T-cell (primary cell): ENCODE results near the gene RAD51AP2. TPM values are rescaled to one million over a fixed set of nuclear protein-coding genes. Genes with fewer than 3 reads are reported as not detected.
"Not testable (repeated sequence)": the region's sequence is repeated elsewhere in the genome, so short reads cannot be mapped to it uniquely, and the experiment has no call there.

Experiments
- ATAC-seq, 4 experiments: fragments of 200-7000 bp in 3 of 4; fragments of 150-1000 bp in 1 of 4; cut with Tn5 transposase; replicated peaks in 1 of 4; 1 replicate in 3 of 4; 2 replicates in 1 of 4; pipeline ENCODE4 v1.10.0; 2021; ENCODE audit warnings: moderate library complexity in 3 of 4, mild to moderate bottlenecking in 2 of 4, moderate number of reproducible peaks in 1 of 4
- CTCF ChIA-PET, 2 donors: fragments of 300-600 bp; sonication (Branson Sonifier 250); formaldehyde crosslinking; loops; one replicate each; lab custom pipeline; 2022; ENCODE audit warnings: antibody characterized with exemption in 2 of 2; lab: Charles Lee
- POLR2A ChIA-PET, 2 donors: fragments of 300-600 bp; sonication (Branson Sonifier 250); formaldehyde crosslinking; loops; one replicate each; lab custom pipeline; 2022; ENCODE audit warnings: antibody characterized with exemption in 2 of 2; lab: Charles Lee
- DNase-seq, 35 experiments: peaks; one replicate each; pipeline versions ENCODE4 v3.0.0 to v3.0.0-alpha.2; 2013 to 2023
- H3K27ac ChIP-seq: one replicate; pipeline ENCODE4 v1.5.1; 2013; ENCODE audit warnings: low read length
- H3K27me3 ChIP-seq, 2 experiments: replicated peaks in 1 of 2; 1 replicate in 1 of 2; 2 replicates in 1 of 2; pipeline versions ENCODE4 v1.6.1 to v1.7.0; 2013; ENCODE audit warnings: low read length in 1 of 2, mixed read lengths in 1 of 2; ENCODE audit not compliant: control insufficient read depth in 2 of 2, insufficient read depth in 2 of 2; ENCODE audit errors: extremely low read depth in 1 of 2
- H3K36me3 ChIP-seq, 2 donors: 1 replicate in 1 of 2; 2 replicates in 1 of 2; pipeline versions ENCODE4 v1.6.1 to v1.7.0; 2013; ENCODE audit warnings: low read length in 1 of 2; ENCODE audit not compliant: control insufficient read depth in 2 of 2, insufficient read depth in 1 of 2; ENCODE audit errors: extremely low read depth in 1 of 2
- H3K4me1 ChIP-seq, 2 experiments: 1 replicate in 1 of 2; 2 replicates in 1 of 2; pipeline versions ENCODE4 v1.6.1 to v1.7.0; 2013; ENCODE audit warnings: low read length in 2 of 2, mixed read lengths in 1 of 2; ENCODE audit not compliant: insufficient read depth in 2 of 2, control insufficient read depth in 1 of 2; ENCODE audit errors: extremely low read depth in 1 of 2
- H3K4me3 ChIP-seq, 2 donors: 1 replicate in 1 of 2; 2 replicates in 1 of 2; pipeline versions ENCODE4 v1.5.1 to v1.7.0; 2013; ENCODE audit warnings: mild to moderate bottlenecking in 2 of 2, low read length in 1 of 2, moderate library complexity in 1 of 2; ENCODE audit not compliant: control insufficient read depth in 1 of 2; ENCODE audit errors: extremely low read depth in 1 of 2
- H3K9me3 ChIP-seq: 2 replicates; pipeline ENCODE4 v1.7.0; 2013
- H3K27ac Mint-ChIP-seq, 2 donors: one replicate each; pipeline ENCODE4 v1.8.0; 2020 to 2021; ENCODE audit warnings: mild to moderate bottlenecking in 2 of 2, mixed read lengths in 2 of 2
- H3K27me3 Mint-ChIP-seq, 2 donors: one replicate each; pipeline ENCODE4 v1.8.0; 2021 to 2022; ENCODE audit warnings: mixed read lengths in 2 of 2
- H3K36me3 Mint-ChIP-seq: one replicate; pipeline ENCODE4 v1.8.0; 2021; ENCODE audit warnings: mixed read lengths
- H3K4me1 Mint-ChIP-seq, 3 donors: one replicate each; pipeline ENCODE4 v1.8.0; 2020 to 2022; ENCODE audit warnings: mixed read lengths in 3 of 3, mild to moderate bottlenecking in 1 of 3
- H3K4me3 Mint-ChIP-seq, 3 donors: one replicate each; pipeline ENCODE4 v1.8.0; 2020 to 2022; ENCODE audit warnings: mild to moderate bottlenecking in 3 of 3, mixed read lengths in 3 of 3, moderate library complexity in 3 of 3
- H3K9me3 Mint-ChIP-seq, 3 donors: one replicate each; pipeline ENCODE4 v1.8.0; 2020 to 2022; ENCODE audit warnings: mixed read lengths in 3 of 3
- WGBS: methylation state at CpG from one replicate; pipeline ENCODE4 v1.1.5; 2013; ENCODE audit warnings: missing lambda C conversion rate; ENCODE audit not compliant: insufficient coverage; 5-methylcytosine and 5-hydroxymethylcytosine counted together
- total RNA-seq, 35 experiments: library from RNA in 6 of 35; stranded (reverse) in 6 of 35; fragments of 120-200 nt in 1 of 35; gene quantifications; one replicate each; pipeline versions ENCODE4 v1.2.1 to v1.2.4 and lab custom pipeline; 2013 to 2026

RAD51AP2 gene
- total RNA-seq = not detected
- total RNA-seq (2013) = not detected
- 0 to 0.09 (median 0) reads per million in 29 experiments for total RNA-seq (lab: John Stamatoyannopoulos, UW)

DNA sequence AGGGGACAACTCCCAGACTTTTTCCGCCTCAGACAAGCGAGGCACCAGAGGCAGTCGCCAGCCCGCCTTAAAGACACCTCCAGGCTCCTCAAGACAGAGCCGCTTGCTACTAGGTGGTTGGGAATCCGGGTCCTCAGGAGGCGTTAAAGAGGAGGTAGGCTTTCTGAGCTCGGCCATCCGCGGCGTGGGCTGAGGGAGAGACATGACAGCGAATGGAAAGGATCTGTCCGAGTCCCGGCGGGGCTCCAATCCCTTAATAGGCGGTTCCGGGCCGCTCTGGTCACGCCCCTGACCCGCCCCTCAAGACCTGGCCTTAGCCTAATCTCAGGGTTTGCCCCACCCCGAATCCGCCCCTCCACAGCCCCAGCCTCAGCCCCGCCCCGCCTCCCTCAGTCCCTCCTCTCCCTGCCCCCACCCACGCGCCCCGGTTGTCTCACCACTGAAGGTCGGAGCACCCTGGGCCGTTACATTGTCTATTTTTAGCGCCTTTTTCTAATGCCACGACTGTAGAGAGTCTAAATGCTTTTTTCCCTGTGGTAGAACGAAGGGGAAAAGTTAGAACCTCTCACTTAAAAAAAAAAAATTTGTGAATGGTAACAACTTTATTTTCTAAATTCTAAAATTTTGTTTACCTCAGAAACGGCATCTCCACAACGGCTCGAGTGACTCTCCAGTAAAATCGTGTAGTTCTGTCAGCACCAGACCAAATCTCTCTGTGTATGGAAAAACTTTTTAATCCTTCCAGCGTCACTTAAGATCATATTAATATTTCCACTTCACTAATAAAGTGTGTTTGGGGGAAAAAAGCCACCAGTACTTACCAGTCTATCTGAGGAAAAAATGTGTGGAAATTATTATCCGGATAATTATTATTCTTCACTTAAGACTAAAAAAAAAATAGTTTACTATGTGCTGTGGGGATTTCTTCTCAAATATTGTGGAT lies at the start of gene RAD51AP2:
Gene RAD51AP2, minus strand, starts transcription at position 229 of the 943 bp plus-strand sequence. Its CDS starts 25 bp downstream, at position 204.
- H3K9me3 ChIP-seq = no peaks in the 10 kb centered on the region
- H3K4me1 ChIP-seq = no peaks in the 10 kb centered on the region
- H3K36me3 Mint-ChIP-seq = no peaks in the 10 kb centered on the region
- no peaks in the 10 kb centered on the region for H3K4me1 Mint-ChIP-seq
- 7% methylated on average over 20 of the region's 38 CpGs for WGBS
- ChIA-PET CTCF (no interaction called here), POLR2A (no interaction called here)
- H3K27me3 Mint-ChIP-seq = peaks cover 21 to 26% of the 10 kb centered on the region in 2 donors
- H3K27ac Mint-ChIP-seq = no peak within 1 kb of the TSS
- no peaks in the 10 kb centered on the region for H3K36me3 ChIP-seq
- peaks cover 6 to 9% of the 10 kb centered on the region in 2 experiments for H3K27me3 ChIP-seq
- no peak within 1 kb of the TSS for H3K27ac ChIP-seq
- DNase-seq (no peak), ATAC-seq (no peak)
- no peak within 1 kb of the TSS for H3K4me3 ChIP-seq
- peaks cover 0 to 4% (median 0%) of the 10 kb centered on the region in 3 donors for H3K9me3 Mint-ChIP-seq
- H3K4me3 Mint-ChIP-seq = no peak within 1 kb of the TSS

GRCh38 chr2:17565726-17566125 lies 47.5 kb upstream of the RAD51AP2 start:
- H3K27ac ChIP-seq, H3K4me1 ChIP-seq, H3K27ac Mint-ChIP-seq, DNase-seq, H3K4me1 Mint-ChIP-seq, H3K27me3 ChIP-seq, H3K4me3 Mint-ChIP-seq, CTCF ChIA-PET, ATAC-seq, POLR2A ChIA-PET, H3K4me3 ChIP-seq, H3K36me3 Mint-ChIP-seq, H3K36me3 ChIP-seq, H3K27me3 Mint-ChIP-seq, H3K9me3 ChIP-seq, H3K9me3 Mint-ChIP-seq: not testable (repeated sequence)
- WGBS = no CpG with 5 or more reads among the region's 3 CpGs

DNA sequence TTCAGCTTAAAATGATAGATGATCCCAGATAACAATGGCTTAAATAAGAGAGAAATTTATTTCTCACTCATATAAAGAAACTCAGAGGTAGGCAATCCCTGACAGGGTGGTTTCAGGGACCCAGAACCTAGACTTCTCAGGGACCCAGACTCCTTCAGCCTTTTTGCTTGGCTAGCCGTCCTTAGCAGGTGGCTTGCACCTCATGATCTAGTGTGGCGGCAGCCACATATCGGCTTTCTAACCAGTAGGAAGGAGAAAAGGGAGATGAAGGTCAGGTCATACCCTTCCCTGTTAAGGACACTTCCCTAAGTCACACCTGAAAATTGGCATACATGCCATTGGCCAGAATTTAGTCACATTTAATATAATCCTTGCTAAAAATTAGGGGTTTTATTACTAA lies 40.6 kb upstream of the RAD51AP2 start:
- POLR2A ChIA-PET = no interaction called here
- ATAC-seq (no peak), DNase-seq (no peak)
- peaks cover 0 to 4% (median 2%) of the 10 kb centered on the region in 3 donors for H3K9me3 Mint-ChIP-seq
- Histone ChIP-seq H3K4me1 (no peaks in the 10 kb centered on the region), H3K4me3 (no peak overlapping the region), H3K9me3 (no peaks in the 10 kb centered on the region), H3K27ac (no peak overlapping the region), H3K27me3 (no peaks in the 10 kb centered on the region), H3K36me3 (no peaks in the 10 kb centered on the region)
- H3K27me3 Mint-ChIP-seq = peaks cover 0 to 7% of the 10 kb centered on the region in 2 donors
- no peak overlapping the region for H3K4me3 Mint-ChIP-seq
- H3K4me1 Mint-ChIP-seq = no peaks in the 10 kb centered on the region
- no peaks in the 10 kb centered on the region for H3K36me3 Mint-ChIP-seq
- H3K27ac Mint-ChIP-seq = no peak overlapping the region
- no CpG with 5 or more reads among the region's 3 CpGs for WGBS
- CTCF ChIA-PET = no interaction called here

GRCh38 chr2:17558053-17558452 lies 39.8 kb upstream of the RAD51AP2 start:
- ChIA-PET POLR2A (no interaction called here), CTCF (no interaction called here)
- H3K9me3 Mint-ChIP-seq = peaks cover 0 to 4% (median 2%) of the 10 kb centered on the region in 3 donors
- Histone ChIP-seq H3K9me3 (no peaks in the 10 kb centered on the region), H3K4me3 (no peak overlapping the region), H3K27me3 (no peaks in the 10 kb centered on the region), H3K36me3 (no peaks in the 10 kb centered on the region), H3K27ac (no peak overlapping the region), H3K4me1 (no peaks in the 10 kb centered on the region)
- H3K36me3 Mint-ChIP-seq = no peaks in the 10 kb centered on the region
- H3K4me1 Mint-ChIP-seq = no peaks in the 10 kb centered on the region
- no peak for ATAC-seq
- no peak overlapping the region for H3K27ac Mint-ChIP-seq
- DNase-seq = no peak
- H3K27me3 Mint-ChIP-seq = peaks cover 0 to 7% of the 10 kb centered on the region in 2 donors
- H3K4me3 Mint-ChIP-seq = no peak overlapping the region

DNA sequence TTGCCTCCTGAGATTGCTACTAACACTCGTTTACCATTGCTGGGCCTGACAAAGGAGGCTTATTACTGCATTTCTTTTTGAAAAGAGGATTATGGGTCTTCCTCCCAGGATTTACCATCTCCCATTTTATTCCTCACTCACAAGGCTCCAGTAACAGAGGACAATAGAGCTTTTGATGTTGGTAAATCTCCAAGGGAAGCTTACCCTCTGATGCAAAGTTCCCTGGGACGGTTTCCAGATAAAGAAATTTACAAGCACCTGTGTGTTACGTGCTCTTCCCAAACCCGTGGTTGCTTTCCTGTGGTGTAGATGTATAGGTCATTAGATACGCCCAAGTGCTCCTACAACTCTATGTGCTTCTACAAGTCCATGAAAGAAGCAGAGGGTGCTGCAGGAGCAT lies 39.4 kb upstream of the RAD51AP2 start:
- Histone ChIP-seq H3K4me3 (no peak overlapping the region), H3K27ac (no peak overlapping the region), H3K4me1 (no peaks in the 10 kb centered on the region), H3K27me3 (no peaks in the 10 kb centered on the region), H3K9me3 (no peaks in the 10 kb centered on the region), H3K36me3 (no peaks in the 10 kb centered on the region)
- no peaks in the 10 kb centered on the region for H3K4me1 Mint-ChIP-seq
- peaks cover 0 to 3% of the 10 kb centered on the region in 2 donors for H3K27me3 Mint-ChIP-seq
- H3K27ac Mint-ChIP-seq = no peak overlapping the region
- ChIA-PET POLR2A (no interaction called here), CTCF (no interaction called here)
- ATAC-seq = no peak
- 40% methylated on average over 1 of the region's 5 CpGs for WGBS
- H3K4me3 Mint-ChIP-seq = no peak overlapping the region
- H3K36me3 Mint-ChIP-seq = no peaks in the 10 kb centered on the region
- peaks cover 0 to 4% (median 2%) of the 10 kb centered on the region in 3 donors for H3K9me3 Mint-ChIP-seq
- no peak for DNase-seq

DNA sequence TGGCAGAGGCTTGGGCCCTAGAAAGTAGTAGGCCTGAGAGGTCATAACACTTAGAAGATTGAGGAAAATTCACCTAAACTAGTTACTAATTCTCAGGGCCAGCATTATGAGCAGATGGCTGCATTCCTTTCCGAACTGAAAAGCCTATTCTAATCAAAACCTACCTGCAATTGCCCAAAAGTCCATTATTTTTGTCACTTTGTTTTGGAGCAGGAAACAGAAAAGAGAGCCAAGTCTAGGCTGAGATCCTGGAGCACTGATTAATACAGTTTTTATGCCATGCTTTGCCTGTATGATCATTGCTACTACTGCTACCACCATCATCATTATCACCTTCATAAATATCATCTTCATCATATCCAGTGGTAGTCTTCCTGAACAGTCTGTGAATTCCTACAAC lies 36.9 kb upstream of the RAD51AP2 start:
- 50% methylated on average over 1 of the region's 1 CpG for WGBS
- Histone ChIP-seq H3K36me3 (no peaks in the 10 kb centered on the region), H3K9me3 (no peaks in the 10 kb centered on the region), H3K27me3 (no peaks in the 10 kb centered on the region), H3K4me3 (no peak overlapping the region), H3K27ac (no peak overlapping the region), H3K4me1 (no peaks in the 10 kb centered on the region)
- Mint-ChIP-seq H3K36me3 (no peaks in the 10 kb centered on the region), H3K4me3 (no peak overlapping the region), H3K27me3 (peaks cover 0 to 3% of the 10 kb centered on the region in 2 donors), H3K4me1 (no peaks in the 10 kb centered on the region), H3K27ac (no peak overlapping the region), H3K9me3 (peaks cover 4% of the 10 kb centered on the region in 3 donors)
- DNase-seq = no peak
- POLR2A ChIA-PET = no interaction called here
- CTCF ChIA-PET = no interaction called here
- no peak for ATAC-seq
